Stomach (tissue), 4 donors: ENCODE data around the gene ANKRD44.

Source experiments
- CTCF ChIP-seq, 7 experiments: fragments of 450-650 bp in 4 of 7; fragments of 200-600 bp in 3 of 7; sonication (generic) in 3 of 7; IDR thresholded peaks; one replicate each; pipeline ENCODE4 v1.5.1; 2016 to 2019; ENCODE audit warnings: antibody characterized with exemption in 7 of 7, control low read depth in 2 of 7, mild to moderate bottlenecking in 1 of 7
- EP300 ChIP-seq: sonication (generic); formaldehyde crosslinking; IDR thresholded peaks from one replicate; pipeline ENCODE4 v1.6.1; 2017; ENCODE audit warnings: antibody characterized with exemption
- POLR2AphosphoS5 ChIP-seq, 3 donors: sonication (generic); formaldehyde crosslinking; IDR thresholded peaks; one replicate each; pipeline ENCODE4 v1.6.1; 2016; ENCODE audit warnings: antibody characterized with exemption in 3 of 3

GRCh38 chr2:197034292-197034691 lies 276.3 kb downstream of the ANKRD44 start:
- TF ChIP-seq POLR2AphosphoS5 (IDR thresholded peaks at IDR 0.05) (no peak), EP300 (no peak), CTCF (IDR thresholded peaks at IDR 0.05) (no peak)
